DOHH2 (cell line): ENCODE results near the gene CORO1C.

ENCODE experiments used
- H3F3A ChIP-seq: fragments of 200-600 bp; sonication (generic), shearing (Covaris generic); 2 replicates; pipeline ENCODE4 v1.6.0; 2016; ENCODE audit warnings: antibody characterized with exemption, mild to moderate bottlenecking; ENCODE audit not compliant: control insufficient read depth, insufficient read depth
- H3K27ac ChIP-seq: fragments of 200-600 bp; sonication (generic); 2 replicates; pipeline ENCODE4 v1.5.1; 2014; ENCODE audit warnings: low read depth, mild to moderate bottlenecking, low read length, moderate library complexity
- H3K27me3 ChIP-seq: fragments of 200-600 bp; sonication (generic); 2 replicates; pipeline ENCODE4 v1.6.1; 2014; ENCODE audit warnings: mild to moderate bottlenecking, low read length, mixed read lengths; ENCODE audit not compliant: control insufficient read depth
- H3K36me3 ChIP-seq: fragments of 200-600 bp; sonication (generic); 2 replicates; pipeline ENCODE4 v1.6.1; 2014; ENCODE audit warnings: mild to moderate bottlenecking, low read length, moderate library complexity, mixed read lengths; ENCODE audit not compliant: control insufficient read depth
- H3K4me1 ChIP-seq: fragments of 200-600 bp; sonication (generic); 2 replicates; pipeline ENCODE4 v1.6.1; 2014; ENCODE audit warnings: mild to moderate bottlenecking, low read length, mixed read lengths; ENCODE audit not compliant: control insufficient read depth
- H3K4me2 ChIP-seq: fragments of 200-600 bp; sonication (generic); 2 replicates; pipeline ENCODE4 v1.6.0; 2014; ENCODE audit warnings: mild to moderate bottlenecking, low read length, moderate library complexity
- H3K4me3 ChIP-seq: fragments of 200-600 bp; sonication (generic); 2 replicates; pipeline ENCODE4 v1.5.1; 2014; ENCODE audit warnings: mild to moderate bottlenecking, low read length, mixed read lengths
- H3K79me2 ChIP-seq: fragments of 200-600 bp; sonication (generic); 2 replicates; pipeline ENCODE4 v1.6.1; 2014; ENCODE audit warnings: mild to moderate bottlenecking, low read length, mixed read lengths; ENCODE audit not compliant: control insufficient read depth
- H3K9me2 ChIP-seq: fragments of 200-600 bp; sonication (generic); replicated peaks from 2 replicates; pipeline ENCODE4 v1.6.1; 2014; ENCODE audit warnings: mild to moderate bottlenecking, low read length, mixed read lengths; ENCODE audit not compliant: control insufficient read depth
- H3K9me3 ChIP-seq: fragments of 200-600 bp; sonication (generic); 2 replicates; pipeline ENCODE4 v1.6.1; 2014; ENCODE audit warnings: antibody characterized with exemption, low read length, mixed read lengths; ENCODE audit not compliant: control insufficient read depth, insufficient read depth
- H4K20me1 ChIP-seq: fragments of 200-600 bp; sonication (generic); 2 replicates; pipeline ENCODE4 v1.6.0; 2014; ENCODE audit warnings: low read depth, mild to moderate bottlenecking, antibody characterized with exemption, low read length, moderate library complexity; ENCODE audit not compliant: control insufficient read depth, insufficient read depth
- CTCF ChIP-seq: fragments of 200-600 bp; sonication (generic); IDR thresholded peaks from one replicate; pipeline ENCODE4 v1.5.1; 2014; ENCODE audit warnings: antibody characterized with exemption, mild to moderate bottlenecking, low read depth, low read length; ENCODE audit not compliant: poor library complexity, severe bottlenecking
- EZH2phosphoT487 ChIP-seq: fragments of 200-600 bp; sonication (generic); IDR thresholded peaks from 2 replicates; pipeline ENCODE4 v1.6.1; 2017; ENCODE audit warnings: borderline replicate concordance, mild to moderate bottlenecking, antibody characterized with exemption, low read length, moderate library complexity, mixed read lengths

The CORO1C gene

GRCh38 chr12:108649669-108650068 lies 81.6 kb downstream of the CORO1C start:
- no peak for TF ChIP-seq EZH2phosphoT487
- TF ChIP-seq CTCF = no peak
- H3K36me3 ChIP-seq = no peaks in the 10 kb centered on the region
- no peak overlapping the region for H3K4me2 ChIP-seq
- no peaks in the 10 kb centered on the region for H3K9me2 ChIP-seq
- H3K4me1 ChIP-seq = peaks cover 53% of the 10 kb centered on the region
- no peak overlapping the region for H3K4me3 ChIP-seq
- H3K27me3 ChIP-seq = peaks cover 20% of the 10 kb centered on the region; the same call in 1 of the 2 replicates
- H3K27ac ChIP-seq = no peak overlapping the region
- H4K20me1 ChIP-seq = no peaks in the 10 kb centered on the region
- H3F3A ChIP-seq = peaks cover 9% of the 10 kb centered on the region; the same call in 1 of the 2 replicates
- H3K9me3 ChIP-seq = no peaks in the 10 kb centered on the region
- H3K79me2 ChIP-seq = no peaks in the 10 kb centered on the region

GRCh38 chr12:108649126-108649525 lies 82.2 kb downstream of the CORO1C start:
- Histone ChIP-seq H3K79me2 (no peaks in the 10 kb centered on the region), H3F3A (peaks cover 9% of the 10 kb centered on the region; the same call in 1 of the 2 replicates), H3K9me2 (no peaks in the 10 kb centered on the region), H3K4me2 (no peak overlapping the region), H3K4me3 (no peak overlapping the region), H3K4me1 (peaks cover 51% of the 10 kb centered on the region), H3K27ac (no peak overlapping the region), H3K9me3 (no peaks in the 10 kb centered on the region), H3K27me3 (peaks cover 20% of the 10 kb centered on the region; the same call in 1 of the 2 replicates), H3K36me3 (no peaks in the 10 kb centered on the region), H4K20me1 (no peaks in the 10 kb centered on the region)
- TF ChIP-seq EZH2phosphoT487 (no peak), CTCF (no peak)

GRCh38 chr12:108648371-108648770 lies 82.9 kb downstream of the CORO1C start:
- peaks cover 20% of the 10 kb centered on the region; the same call in 1 of the 2 replicates for H3K27me3 ChIP-seq
- H3K36me3 ChIP-seq = no peaks in the 10 kb centered on the region
- H3K9me3 ChIP-seq = no peaks in the 10 kb centered on the region
- no peaks in the 10 kb centered on the region for H3K79me2 ChIP-seq
- H3K4me3 ChIP-seq = no peak overlapping the region
- TF ChIP-seq CTCF (no peak), EZH2phosphoT487 (no peak)
- H3F3A ChIP-seq = peaks cover 5% of the 10 kb centered on the region; the same call in 1 of the 2 replicates
- no peaks in the 10 kb centered on the region for H3K9me2 ChIP-seq
- H3K4me1 ChIP-seq = peaks cover 51% of the 10 kb centered on the region
- no peaks in the 10 kb centered on the region for H4K20me1 ChIP-seq
- no peak overlapping the region for H3K4me2 ChIP-seq
- no peak overlapping the region for H3K27ac ChIP-seq
